SH-SY5Y (cell line): ENCODE measurements around the gene ZBTB40.

Experiments used
- GATA2 ChIP-seq: IDR thresholded peaks from 2 replicates; pipeline ENCODE4 v1.6.1; 2011; ENCODE audit warnings: mild to moderate bottlenecking, low read depth, low read length
- GATA3 ChIP-seq: IDR thresholded peaks from 2 replicates; pipeline ENCODE4 v1.6.1; 2011; ENCODE audit warnings: low read depth, mild to moderate bottlenecking, low read length, moderate library complexity

DNA sequence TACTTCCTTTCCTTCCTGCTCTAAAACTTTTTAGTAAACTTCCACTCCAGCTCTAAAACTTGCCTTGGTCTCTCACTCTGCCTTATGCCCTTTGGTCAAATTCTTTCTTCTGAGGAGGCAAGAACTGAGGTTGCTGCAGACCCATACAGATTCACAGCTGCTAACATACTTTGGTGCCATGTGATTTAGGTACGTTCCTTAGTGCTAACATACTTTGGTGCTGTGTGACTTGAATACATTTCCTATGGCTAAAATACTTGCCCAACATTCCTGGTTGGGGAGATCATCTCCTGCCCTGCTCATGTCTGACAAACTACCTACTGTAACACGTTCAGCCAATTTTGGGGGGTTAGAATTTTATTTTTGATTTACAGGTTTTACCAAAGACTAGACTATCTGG, 6.8 kb upstream of the ZBTB40 start:
- TF ChIP-seq GATA3 (no peak), GATA2 (no peak)
